ENCODE measurements around the gene AGAP1. TPM values are rescaled to one million over a fixed set of nuclear protein-coding genes. Genes with fewer than 3 reads are reported as not detected.

AGAP1 gene
- total RNA-seq, 1 experiment from 2014 or later = 23.4 TPM

DNA sequence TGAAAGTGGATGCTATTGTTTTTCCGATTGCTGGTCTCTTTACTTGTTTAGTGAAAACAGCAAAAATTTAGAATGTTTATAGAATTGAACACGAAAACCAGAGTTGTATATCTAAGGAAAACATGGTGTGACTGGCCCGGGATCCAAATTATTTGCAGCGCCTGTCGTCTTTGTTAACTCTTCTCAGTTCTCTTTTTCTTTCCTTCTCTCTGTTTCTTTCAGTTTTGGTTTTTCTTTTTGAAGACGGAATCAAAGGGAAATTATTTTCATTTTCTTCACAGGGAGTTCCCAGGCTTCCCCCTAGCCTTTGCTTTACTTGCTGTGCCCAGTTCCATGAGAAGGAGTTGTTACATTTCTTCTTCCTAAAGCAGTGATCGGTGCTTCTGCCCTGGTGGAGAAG, 76.0 kb downstream of the AGAP1 start:
- peak overlapping the region; percentile 36 for H3K27ac ChIP-seq
- no peaks in the 10 kb centered on the region for H3K27me3 ChIP-seq (replicated peaks)
- H3K36me3 ChIP-seq = no peaks in the 10 kb centered on the region; the same call in none of the 2 replicates
- peak overlapping the region; percentile 12 for H3K4me3 ChIP-seq
- DNase-seq (ENCODE audit: low read depth in 1 of 2, low spot score in 2 of 2) = peak in 1 of 2 experiments; percentile 51
- peaks cover 16% of the 10 kb centered on the region for H3K4me1 ChIP-seq (replicated peaks)
- peaks cover 9% of the 10 kb centered on the region for H3K9me3 ChIP-seq (replicated peaks)

DNA sequence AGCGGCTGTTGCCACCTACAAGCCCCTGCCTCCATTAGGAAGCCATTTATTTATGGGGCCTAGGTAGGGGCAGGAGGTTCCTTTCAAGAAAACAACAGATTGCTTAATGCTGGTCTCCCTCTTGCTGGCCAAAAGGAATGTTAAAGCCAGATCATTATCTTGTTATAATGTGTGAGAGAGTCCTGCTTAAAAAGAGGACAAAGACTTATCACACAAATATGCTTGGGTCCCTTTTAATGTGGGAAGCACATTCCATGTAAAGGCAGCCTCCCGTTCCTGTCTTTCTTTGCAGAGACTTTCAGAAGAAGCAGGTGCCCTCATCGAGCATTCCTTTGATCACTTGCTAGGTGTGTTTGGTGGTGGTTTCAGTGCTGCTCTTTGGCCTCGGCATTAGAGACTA, 76.4 kb downstream of the AGAP1 start:
- H3K4me1 ChIP-seq (replicated peaks) = peaks cover 16% of the 10 kb centered on the region
- no peak overlapping the region for H3K4me3 ChIP-seq
- H3K36me3 ChIP-seq = no peaks in the 10 kb centered on the region; the same call in none of the 2 replicates
- DNase-seq (ENCODE audit: low read depth in 1 of 2, low spot score in 2 of 2) = no peak
- peaks cover 9% of the 10 kb centered on the region for H3K9me3 ChIP-seq (replicated peaks)
- H3K27me3 ChIP-seq (replicated peaks) = no peaks in the 10 kb centered on the region
- peak overlapping the region; percentile 36 for H3K27ac ChIP-seq

DNA sequence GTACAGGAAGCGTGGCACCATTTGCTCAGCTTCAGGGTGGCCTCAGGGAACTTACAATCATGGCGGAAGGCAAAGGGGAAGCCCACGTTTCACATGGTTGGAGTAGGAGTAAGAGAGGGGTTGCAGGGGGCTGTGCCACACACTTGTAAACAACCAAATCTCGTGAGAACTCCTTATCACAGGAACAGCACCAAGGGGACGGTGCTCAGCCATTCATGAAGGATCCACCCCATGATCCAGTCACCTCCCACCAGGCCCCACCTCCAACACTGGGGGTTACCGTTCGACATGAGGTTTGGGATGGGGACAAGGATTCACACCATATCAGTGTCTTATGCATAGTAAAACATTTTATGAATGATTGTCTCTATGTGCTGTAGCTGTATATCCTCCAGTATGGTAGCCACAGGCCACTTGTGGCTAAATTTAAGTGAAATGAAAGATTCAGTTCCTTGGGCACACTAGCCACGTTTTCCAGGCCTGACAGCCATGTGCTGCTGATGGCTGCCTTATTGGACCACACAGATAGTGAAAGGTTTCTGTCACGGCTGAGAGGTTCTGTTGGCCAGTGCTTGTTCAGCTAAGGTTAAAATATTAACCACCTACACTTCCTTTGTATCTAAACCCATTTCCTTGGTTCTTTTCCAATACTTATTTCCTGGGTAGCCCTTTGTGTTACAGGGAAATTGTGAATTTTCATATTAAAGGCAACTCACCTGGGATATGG, 77.3 kb downstream of the AGAP1 start:
- no peaks in the 10 kb centered on the region for H3K27me3 ChIP-seq (replicated peaks)
- peaks cover 9% of the 10 kb centered on the region for H3K9me3 ChIP-seq (replicated peaks)
- peaks cover 16% of the 10 kb centered on the region for H3K4me1 ChIP-seq (replicated peaks)
- H3K4me3 ChIP-seq = no peak overlapping the region
- DNase-seq (ENCODE audit: low read depth in 1 of 2, low spot score in 2 of 2) = no peak
- no peaks in the 10 kb centered on the region; the same call in none of the 2 replicates for H3K36me3 ChIP-seq
- H3K27ac ChIP-seq = no peak overlapping the region

DNA sequence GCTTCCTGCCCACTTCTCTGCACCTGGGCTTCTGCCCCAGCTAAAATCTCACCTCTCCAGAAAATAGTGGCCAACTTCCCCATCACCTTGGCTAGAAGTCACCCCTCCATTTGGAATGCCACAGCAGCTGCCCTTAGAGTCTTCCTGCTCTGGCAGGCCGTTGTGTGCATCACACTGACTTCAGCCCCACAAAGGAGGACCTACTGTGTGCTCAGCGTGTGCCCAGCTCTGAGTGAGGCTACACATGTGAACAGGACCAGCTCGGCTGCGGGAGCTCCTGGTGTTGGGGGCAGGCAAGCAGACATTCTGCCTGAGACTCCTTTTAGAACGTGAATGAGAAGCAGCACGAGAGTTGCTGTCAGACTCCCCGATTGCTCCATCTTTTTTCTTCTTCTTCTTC, 78.7 kb downstream of the AGAP1 start:
- Histone ChIP-seq H3K9me3 (replicated peaks) (peaks cover 9% of the 10 kb centered on the region), H3K36me3 (no peaks in the 10 kb centered on the region; the same call in none of the 2 replicates), H3K27ac (no peak overlapping the region), H3K27me3 (replicated peaks) (no peaks in the 10 kb centered on the region), H3K4me3 (no peak overlapping the region), H3K4me1 (replicated peaks) (peaks cover 20% of the 10 kb centered on the region)
- DNase-seq (ENCODE audit: low read depth in 1 of 2, low spot score in 2 of 2) = no peak

DNA sequence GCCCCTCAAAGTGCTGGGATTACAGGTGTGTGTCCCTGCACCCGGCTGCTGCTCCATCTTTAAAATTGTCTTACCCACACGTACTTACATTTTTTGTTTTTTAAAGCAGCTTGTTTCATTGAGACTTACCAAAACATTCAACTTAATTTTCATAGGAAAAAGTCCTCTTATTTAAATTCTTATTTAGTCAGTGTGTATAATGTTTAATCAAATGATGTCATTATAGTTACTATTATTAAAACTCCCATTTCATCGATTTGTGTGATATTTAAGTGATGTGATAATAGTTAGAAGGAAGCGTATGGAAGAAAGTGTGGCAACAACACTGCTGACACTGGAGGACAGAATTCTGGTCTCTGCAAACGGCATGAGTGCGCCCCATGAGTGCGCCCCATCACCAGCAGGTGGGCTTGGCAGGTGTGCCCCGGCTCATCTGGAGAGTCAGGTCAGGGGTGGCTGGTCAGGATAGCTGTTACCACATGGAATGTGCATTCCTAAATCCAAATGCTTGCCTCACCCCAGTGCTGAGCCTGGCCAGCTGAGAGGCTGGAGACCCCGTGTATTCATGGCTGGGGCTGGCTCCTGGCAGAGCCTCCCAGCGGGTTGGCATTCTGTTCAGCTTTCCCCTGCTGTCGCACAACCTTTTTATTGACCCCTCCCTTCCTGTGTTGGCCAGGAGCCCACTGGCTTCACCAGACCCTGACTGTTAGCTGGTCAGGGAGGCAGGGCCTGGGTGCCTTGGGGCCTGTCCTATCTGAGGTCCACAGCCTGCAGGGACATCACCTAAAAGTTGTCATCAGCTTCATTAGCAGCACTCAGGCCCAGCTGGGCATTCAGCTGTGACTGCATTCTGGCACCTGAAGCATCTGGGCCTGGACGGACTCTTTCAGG, 79.7 kb downstream of the AGAP1 start:
- H3K27ac ChIP-seq = no peak overlapping the region
- no peaks in the 10 kb centered on the region for H3K27me3 ChIP-seq (replicated peaks)
- H3K9me3 ChIP-seq (replicated peaks) = peaks cover 3% of the 10 kb centered on the region
- DNase-seq (ENCODE audit: low read depth in 1 of 2, low spot score in 2 of 2) = no peak
- H3K36me3 ChIP-seq = no peaks in the 10 kb centered on the region; the same call in none of the 2 replicates
- H3K4me3 ChIP-seq = no peak overlapping the region
- H3K4me1 ChIP-seq (replicated peaks) = peaks cover 22% of the 10 kb centered on the region

DNA sequence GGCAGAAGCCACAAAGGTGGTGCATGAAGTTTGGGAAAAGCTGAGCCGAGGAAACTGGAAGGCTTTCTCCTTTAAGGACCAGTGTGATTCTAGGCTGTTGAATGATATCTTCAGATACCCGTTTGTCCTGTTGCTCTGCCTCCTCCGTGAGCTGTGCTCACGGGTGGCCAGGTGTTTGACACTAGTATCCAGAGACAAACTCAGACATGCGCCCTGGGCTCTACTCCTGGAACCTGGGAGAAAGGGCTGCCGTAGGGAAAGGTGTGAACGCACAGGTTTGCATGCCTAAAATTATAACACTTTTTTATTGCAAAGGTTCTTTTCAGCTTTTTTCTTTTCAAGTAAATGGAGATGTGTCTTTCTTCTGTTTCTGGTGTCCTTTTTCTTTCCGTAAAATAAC, 81.6 kb downstream of the AGAP1 start:
- Histone ChIP-seq H3K4me1 (replicated peaks) (peaks cover 8% of the 10 kb centered on the region), H3K9me3 (replicated peaks) (no peaks in the 10 kb centered on the region), H3K27me3 (replicated peaks) (no peaks in the 10 kb centered on the region)

DNA sequence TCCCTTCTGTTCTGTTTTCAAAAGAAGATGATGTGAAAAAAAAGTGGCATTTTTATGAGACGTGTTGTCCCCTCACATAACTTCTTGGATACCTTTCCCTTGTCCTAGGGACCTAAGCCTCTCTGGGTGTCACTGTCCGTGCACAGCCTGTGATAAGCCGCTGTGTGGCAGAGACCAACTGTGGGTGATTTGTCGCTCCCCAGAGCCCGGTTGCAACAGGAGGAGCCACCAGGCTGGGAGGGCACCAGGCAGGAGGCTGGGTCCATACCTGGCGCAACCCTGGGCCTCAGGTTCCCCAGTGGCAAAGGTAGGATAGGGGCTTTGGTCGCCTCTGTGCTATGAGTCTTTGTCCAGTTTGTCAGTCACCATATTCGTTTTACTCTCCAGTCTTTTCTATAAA, 82.1 kb downstream of the AGAP1 start:
- Histone ChIP-seq H3K4me1 (replicated peaks) (peaks cover 6% of the 10 kb centered on the region; the same call in 1 of the 2 replicates), H3K9me3 (replicated peaks) (no peaks in the 10 kb centered on the region), H3K27me3 (replicated peaks) (no peaks in the 10 kb centered on the region), H3K36me3 (no peaks in the 10 kb centered on the region), H3K4me3 (no peak overlapping the region), H3K27ac (no peak overlapping the region)
- no peak for DNase-seq (ENCODE audit: low read depth in 1 of 2, low spot score in 2 of 2)

More for the DNA sequence above, 81.6 kb downstream of the AGAP1 start:
- no peak for DNase-seq (ENCODE audit: low read depth in 1 of 2, low spot score in 2 of 2)
- no peaks in the 10 kb centered on the region for H3K36me3 ChIP-seq
- H3K27ac ChIP-seq = no peak overlapping the region
- H3K4me3 ChIP-seq = no peak overlapping the region

DNA sequence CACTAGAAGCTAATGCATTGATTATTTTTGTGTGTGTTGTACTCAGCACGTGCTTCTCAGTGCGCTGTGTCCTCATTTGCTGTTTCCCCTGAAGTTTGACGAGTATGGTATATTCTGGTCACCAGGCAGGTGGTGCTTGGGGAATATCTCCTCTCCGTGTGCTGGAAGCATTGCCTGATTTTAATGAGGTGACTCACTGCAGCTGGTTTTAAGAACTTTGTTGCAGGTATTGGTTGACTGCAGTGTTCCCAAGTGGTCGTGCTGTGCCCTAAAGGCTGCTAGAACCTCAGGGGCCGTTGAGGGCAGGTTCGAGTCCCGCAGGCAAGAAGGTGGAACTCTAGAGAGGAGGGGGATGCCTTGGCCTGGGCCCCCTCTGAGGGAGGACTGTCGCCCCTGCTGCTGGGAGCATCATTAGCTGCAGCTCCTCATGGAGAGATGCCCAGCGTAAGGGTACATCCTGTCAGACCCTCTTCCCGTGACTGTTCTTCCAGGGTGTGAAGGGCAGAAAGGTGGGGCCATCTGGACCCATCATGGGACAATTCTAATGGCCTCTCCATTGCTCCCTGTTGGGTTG, 82.6 kb downstream of the AGAP1 start:
- no peaks in the 10 kb centered on the region for H3K36me3 ChIP-seq
- no peaks in the 10 kb centered on the region for H3K27me3 ChIP-seq (replicated peaks)
- no peak overlapping the region for H3K4me3 ChIP-seq
- H3K4me1 ChIP-seq (replicated peaks) = peaks cover 6% of the 10 kb centered on the region; the same call in 1 of the 2 replicates
- DNase-seq (ENCODE audit: low read depth in 1 of 2, low spot score in 2 of 2) = no peak
- no peak overlapping the region for H3K27ac ChIP-seq
- H3K9me3 ChIP-seq (replicated peaks) = no peaks in the 10 kb centered on the region

DNA sequence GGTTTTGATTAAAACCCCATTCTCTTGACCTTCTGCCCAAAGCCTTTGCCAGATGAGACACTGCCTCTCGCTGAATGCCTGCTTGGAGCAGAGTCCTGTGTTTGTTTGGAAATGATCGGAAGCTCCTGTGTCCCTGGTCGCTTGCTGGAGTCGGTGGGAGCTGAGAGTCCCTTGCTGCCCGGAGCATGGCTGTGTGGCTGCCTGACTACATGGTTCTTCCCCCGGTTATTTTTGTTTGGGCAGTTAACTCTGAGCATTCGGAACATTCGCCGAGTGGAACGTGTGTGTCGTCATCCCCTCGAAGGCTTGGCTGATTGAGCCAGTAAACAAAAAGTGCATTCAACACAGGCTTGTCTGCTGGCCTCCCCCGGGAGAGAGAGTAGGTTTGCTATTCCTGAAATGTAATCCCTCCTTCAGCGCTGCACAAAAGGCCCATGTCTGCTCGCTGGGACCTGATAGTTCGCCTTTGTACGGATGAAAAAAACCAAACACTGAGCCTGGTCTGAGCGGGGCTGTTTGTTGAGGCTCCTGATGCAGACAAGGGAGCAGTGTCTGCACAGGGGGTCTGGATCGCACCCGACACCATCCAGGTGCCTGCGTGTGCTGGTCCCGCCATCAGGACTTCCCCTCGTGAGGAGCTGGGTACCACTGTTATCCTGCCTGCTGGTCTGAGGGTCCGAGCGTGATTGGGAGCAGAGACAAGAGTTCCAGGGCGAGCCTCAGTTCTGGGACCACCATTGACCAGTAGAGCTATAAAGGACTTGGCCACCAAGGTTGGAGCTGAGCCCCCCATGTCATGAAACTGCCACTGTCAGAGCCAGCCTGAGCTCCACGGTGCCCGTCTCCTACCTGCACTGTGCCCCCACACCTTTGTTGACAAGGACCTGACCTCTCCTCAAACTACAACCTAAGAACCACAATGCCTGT, 83.8 kb downstream of the AGAP1 start:
- no peak overlapping the region for H3K27ac ChIP-seq
- peaks cover 6% of the 10 kb centered on the region; the same call in 1 of the 2 replicates for H3K4me1 ChIP-seq (replicated peaks)
- no peak overlapping the region for H3K4me3 ChIP-seq
- H3K27me3 ChIP-seq (replicated peaks) = no peaks in the 10 kb centered on the region
- DNase-seq (ENCODE audit: low read depth in 1 of 2, low spot score in 2 of 2) = no peak
- H3K9me3 ChIP-seq (replicated peaks) = no peaks in the 10 kb centered on the region
- H3K36me3 ChIP-seq = no peaks in the 10 kb centered on the region

DNA sequence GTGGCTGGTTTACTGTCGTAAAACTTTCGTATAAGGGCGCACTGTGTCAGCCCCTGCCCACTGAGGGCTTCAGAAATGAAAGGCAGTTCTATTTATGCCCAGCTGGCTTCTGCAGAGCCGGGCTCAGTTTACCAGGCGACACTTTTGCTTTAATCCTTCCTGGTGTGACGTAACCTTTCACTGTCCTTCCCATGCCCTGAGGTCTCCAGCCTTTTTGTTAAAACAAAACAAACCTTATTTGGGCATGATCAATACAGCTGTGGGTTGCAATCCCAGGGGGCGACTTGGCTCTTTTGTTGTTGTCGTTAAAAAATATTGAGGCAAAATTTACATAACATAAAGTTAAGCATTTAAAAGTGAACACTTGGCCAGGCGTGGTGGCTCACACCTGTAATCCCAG, 85.3 kb downstream of the AGAP1 start:
- Histone ChIP-seq H3K4me1 (replicated peaks) (peaks cover 6% of the 10 kb centered on the region; the same call in 1 of the 2 replicates), H3K9me3 (replicated peaks) (no peaks in the 10 kb centered on the region), H3K27ac (no peak overlapping the region), H3K27me3 (replicated peaks) (no peaks in the 10 kb centered on the region), H3K36me3 (no peaks in the 10 kb centered on the region), H3K4me3 (no peak overlapping the region)
- no peak for DNase-seq (ENCODE audit: low read depth in 1 of 2, low spot score in 2 of 2)

DNA sequence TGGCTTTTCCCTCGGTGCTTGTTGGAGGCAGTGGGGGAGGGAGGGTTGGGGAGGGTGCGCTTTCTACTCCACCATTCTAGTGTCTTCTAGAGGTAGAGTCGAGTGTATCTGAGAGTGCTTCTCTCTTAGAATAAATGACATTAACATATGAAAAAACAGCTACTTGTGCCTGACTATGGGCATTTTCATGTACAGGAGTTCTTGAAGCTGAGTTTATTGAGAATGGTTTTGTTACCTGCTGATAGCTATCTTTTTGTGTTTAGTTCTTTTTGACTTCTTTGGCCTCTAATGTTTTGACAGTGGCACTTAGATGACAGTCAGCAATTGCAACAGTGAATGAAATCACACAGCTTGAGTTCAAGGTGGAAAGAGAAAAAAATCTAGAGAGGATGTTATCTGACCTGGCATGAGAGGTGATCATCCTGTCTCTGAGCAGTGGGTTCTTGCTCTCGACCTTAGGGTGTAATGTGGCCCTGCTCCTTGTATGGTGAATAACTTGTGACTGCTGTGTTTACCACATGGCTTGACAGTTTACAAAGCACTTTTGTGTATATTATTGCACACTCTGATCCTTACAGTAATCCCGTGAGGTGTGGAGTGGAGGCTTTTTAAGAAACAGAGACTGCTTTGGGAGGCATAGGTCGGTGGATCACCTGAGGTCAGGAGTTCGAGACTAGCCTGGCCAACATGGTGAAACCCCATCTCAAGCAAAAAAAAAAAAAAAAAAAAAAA, 86.7 kb downstream of the AGAP1 start:
- Histone ChIP-seq H3K27ac (no peak overlapping the region), H3K36me3 (no peaks in the 10 kb centered on the region), H3K4me1 (replicated peaks) (peaks cover 6% of the 10 kb centered on the region; the same call in 1 of the 2 replicates), H3K27me3 (replicated peaks) (no peaks in the 10 kb centered on the region), H3K4me3 (no peak overlapping the region), H3K9me3 (replicated peaks) (no peaks in the 10 kb centered on the region)
- no peak for DNase-seq (ENCODE audit: low read depth in 1 of 2, low spot score in 2 of 2)

DNA sequence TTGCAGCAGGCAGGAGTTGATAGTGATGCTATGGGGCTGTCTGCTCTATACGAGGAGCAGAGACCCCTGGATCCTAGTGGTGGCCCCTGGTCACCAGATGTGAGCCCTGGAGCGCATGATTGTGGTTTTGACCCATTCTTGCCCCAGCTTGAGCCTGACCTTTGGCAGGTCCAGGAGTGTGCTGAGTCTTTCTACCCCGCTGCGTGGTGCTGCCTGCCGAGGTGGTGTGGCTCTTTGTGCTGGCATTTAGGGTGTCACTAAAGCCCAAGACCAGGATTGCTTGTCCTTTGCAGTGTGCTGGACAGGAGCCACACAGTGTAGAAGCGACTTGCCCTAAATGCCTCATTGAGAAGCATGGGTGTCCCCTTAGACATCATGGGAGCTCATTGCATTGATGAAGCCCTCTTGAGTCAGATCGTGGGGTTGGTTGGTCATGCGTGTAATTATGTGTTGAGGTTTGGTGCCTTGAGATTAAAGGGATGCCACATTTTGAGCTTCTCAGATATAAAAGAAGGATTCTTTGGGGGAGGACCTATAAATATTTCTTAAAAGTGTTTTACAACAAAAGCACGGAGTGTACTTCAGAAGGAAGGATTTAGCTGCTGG, 88.3 kb downstream of the AGAP1 start:
- no peak for DNase-seq (ENCODE audit: low read depth in 1 of 2, low spot score in 2 of 2)
- Histone ChIP-seq H3K4me1 (replicated peaks) (peaks cover 15% of the 10 kb centered on the region), H3K9me3 (replicated peaks) (no peaks in the 10 kb centered on the region), H3K4me3 (no peak overlapping the region), H3K27me3 (replicated peaks) (no peaks in the 10 kb centered on the region), H3K36me3 (no peaks in the 10 kb centered on the region), H3K27ac (no peak overlapping the region)
